ENCODE data around the gene ATP8B4.

- no peak for TF ChIP-seq CTCF (IDR thresholded peaks at IDR 0.05 in 2 of 3, conservative IDR thresholded peaks at IDR 0.05 in 1 of 3; ENCODE audit: control insufficient read depth in 2 of 3, extremely low read depth in 1 of 3, insufficient read depth in 1 of 3, low read depth in 3 of 3, low read length in 3 of 3)
- TF ChIP-seq POLR2A (IDR thresholded peaks at IDR 0.05; ENCODE audit: low read depth, low read length): no peak
- TF ChIP-seq ELK1 (IDR thresholded peaks at IDR 0.05; ENCODE audit: low read depth, low read length): no peak
- no peak for TF ChIP-seq HDAC6 (IDR thresholded peaks at IDR 0.05; ENCODE audit: unreplicated experiment)
- no peak for TF ChIP-seq NKRF (conservative IDR thresholded peaks at IDR 0.05)
- TF ChIP-seq YY1 (IDR thresholded peaks at IDR 0.05; ENCODE audit: low read depth, low read length): no peak
- TF ChIP-seq CREM (IDR thresholded peaks at IDR 0.05; ENCODE audit: low read depth): no peak
These were observed 309.0 kb downstream of the ATP8B4 start for GRCh38 chr15:49809894-49810609.

All from GM12878 (cell line).